Spleen (tissue), 7 donors: ENCODE data around the gene ERBB4.

Experiments
- CTCF ChIP-seq, 11 experiments: fragments of 200-600 bp in 7 of 11; fragments of 450-650 bp in 4 of 11; sonication (generic) in 4 of 11; IDR thresholded peaks in 8 of 11; conservative IDR thresholded peaks in 3 of 11; 1 replicate in 7 of 11; 2 replicates in 4 of 11; pipeline versions ENCODE4 v1.4.0 to v1.8.0; 2016 to 2021; ENCODE audit warnings: antibody characterized with exemption in 11 of 11, inconsistent platforms in 4 of 11, mild to moderate bottlenecking in 1 of 11
- POLR2A ChIP-seq, 3 donors: fragments of 450-650 bp; IDR thresholded peaks; one replicate each; pipeline ENCODE4 v1.5.1; 2017; ENCODE audit warnings: antibody characterized with exemption in 3 of 3, mild to moderate bottlenecking in 1 of 3
- POLR2AphosphoS5 ChIP-seq, 3 donors: sonication (generic); formaldehyde crosslinking; IDR thresholded peaks; one replicate each; pipeline ENCODE4 v1.5.1; 2017; ENCODE audit warnings: antibody characterized with exemption in 3 of 3
- donor health status: DM: no; HTN: no; CAD: no; lungs with moderate emphysema.
- donor health status: DM: no; HTN: no; CAD: no.
- donor health status: DM: no; HTN: no; CAD: no.

- no peak for TF ChIP-seq POLR2A (IDR thresholded peaks at IDR 0.05)
- no peak for TF ChIP-seq CTCF (IDR thresholded peaks at IDR 0.05 in 8 of 11, conservative IDR thresholded peaks at IDR 0.05 in 3 of 11)
- TF ChIP-seq POLR2AphosphoS5 (IDR thresholded peaks at IDR 0.05) = no peak
Measured at GRCh38 chr2:211333377-211333776, 1205.2 kb downstream of the ERBB4 start.
